LNCaP clone FGC (cell line): ENCODE data around the gene C1QTNF12.

Experiments
- DNase-seq: peaks from one replicate; pipeline ENCODE4 v3.0.0-alpha.2; 2011; ENCODE audit warnings: low read depth
- H3K4me3 ChIP-seq: 2 replicates; pipeline ENCODE4 v1.5.1; 2011; ENCODE audit warnings: mild to moderate bottlenecking, low read depth, low read length, control low read depth
- TF ChIP-seq, protein P1 (sequence below): IDR thresholded peaks from 2 replicates; pipeline ENCODE4 v1.5.1; 2012; ENCODE audit warnings: mild to moderate bottlenecking; ENCODE audit not compliant: control insufficient read depth, insufficient read depth; ENCODE audit errors: extremely low read depth

C1QTNF12 gene

DNA sequence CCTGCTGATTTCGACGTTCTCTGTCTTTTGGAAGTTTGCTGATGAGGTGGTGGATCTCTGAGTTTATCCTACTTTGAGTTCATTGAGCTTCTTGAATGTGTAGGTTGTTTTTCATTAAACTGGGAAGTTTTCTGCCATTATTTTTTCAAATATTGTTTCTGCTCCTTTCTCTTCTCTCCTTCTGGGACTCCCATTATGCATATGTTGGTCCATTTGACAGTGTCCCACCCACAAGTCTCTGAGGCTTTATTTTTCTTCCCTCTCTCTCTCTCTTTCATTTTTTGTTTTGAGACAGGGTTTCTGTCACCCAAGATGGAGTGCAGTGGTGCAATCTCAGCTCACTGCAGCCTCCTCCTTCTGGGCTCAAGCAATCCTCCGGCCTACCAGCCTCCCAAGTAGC is 51.8 kb downstream of the C1QTNF12 start:
- no peak for DNase-seq
- H3K4me3 ChIP-seq = no peak overlapping the region
- TF ChIP-seq, protein P1, sequence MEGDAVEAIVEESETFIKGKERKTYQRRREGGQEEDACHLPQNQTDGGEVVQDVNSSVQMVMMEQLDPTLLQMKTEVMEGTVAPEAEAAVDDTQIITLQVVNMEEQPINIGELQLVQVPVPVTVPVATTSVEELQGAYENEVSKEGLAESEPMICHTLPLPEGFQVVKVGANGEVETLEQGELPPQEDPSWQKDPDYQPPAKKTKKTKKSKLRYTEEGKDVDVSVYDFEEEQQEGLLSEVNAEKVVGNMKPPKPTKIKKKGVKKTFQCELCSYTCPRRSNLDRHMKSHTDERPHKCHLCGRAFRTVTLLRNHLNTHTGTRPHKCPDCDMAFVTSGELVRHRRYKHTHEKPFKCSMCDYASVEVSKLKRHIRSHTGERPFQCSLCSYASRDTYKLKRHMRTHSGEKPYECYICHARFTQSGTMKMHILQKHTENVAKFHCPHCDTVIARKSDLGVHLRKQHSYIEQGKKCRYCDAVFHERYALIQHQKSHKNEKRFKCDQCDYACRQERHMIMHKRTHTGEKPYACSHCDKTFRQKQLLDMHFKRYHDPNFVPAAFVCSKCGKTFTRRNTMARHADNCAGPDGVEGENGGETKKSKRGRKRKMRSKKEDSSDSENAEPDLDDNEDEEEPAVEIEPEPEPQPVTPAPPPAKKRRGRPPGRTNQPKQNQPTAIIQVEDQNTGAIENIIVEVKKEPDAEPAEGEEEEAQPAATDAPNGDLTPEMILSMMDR = no peak
